K562 (cell line): Measurements from ENCODE around the gene TMEM141. TPM values are rescaled to one million over a fixed set of nuclear protein-coding genes. Genes with fewer than 3 reads are reported as not detected.

Experiments
- DDX20 ChIP-seq: fragments of 450-650 bp; IDR thresholded peaks from 2 replicates; pipeline ENCODE4 v1.6.1; 2016; ENCODE audit warnings: missing genetic modification characterization, low read depth, mild to moderate bottlenecking, missing compliant biosample characterization, moderate library complexity
- EHMT2 ChIP-seq: fragments of 450-650 bp; IDR thresholded peaks from 2 replicates; pipeline ENCODE4 v1.6.1; 2018; ENCODE audit warnings: antibody characterized with exemption
- ERF ChIP-seq: fragments of 450-650 bp; formaldehyde crosslinking; IDR thresholded peaks from 2 replicates; pipeline ENCODE4 v1.4.0; 2020; ENCODE audit warnings: mild to moderate bottlenecking, mixed read lengths
- ESRRB ChIP-seq: fragments of 250-450 bp; sonication (Bioruptor Pico); IDR thresholded peaks from 2 replicates; pipeline ENCODE4 v1.5.0; 2020; ENCODE audit warnings: mild to moderate bottlenecking, moderate library complexity, borderline replicate concordance
- HMG20A ChIP-seq: fragments of 450-650 bp; formaldehyde crosslinking; conservative IDR thresholded peaks from 2 replicates; pipeline ENCODE4 v1.4.0; 2020; ENCODE audit warnings: mild to moderate bottlenecking, mixed read lengths
- MAZ ChIP-seq, 2 experiments: fragments of 450-650 bp in 1 of 2; sonication (generic) in 1 of 2; formaldehyde crosslinking; IDR thresholded peaks in 1 of 2; conservative IDR thresholded peaks in 1 of 2; 2 replicates each; pipeline versions ENCODE4 v1.4.0 to v1.5.0; 2020; ENCODE audit warnings: mild to moderate bottlenecking in 1 of 2, missing genetic modification reagents in 1 of 2
- MECOM ChIP-seq: fragments of 250-450 bp; sonication (Bioruptor Pico); IDR thresholded peaks from 2 replicates; pipeline ENCODE4 v1.8.0; 2022; ENCODE audit warnings: inconsistent platforms
- PTTG1 ChIP-seq: fragments of 450-650 bp; IDR thresholded peaks from 2 replicates; pipeline ENCODE4 v1.6.1; 2016; ENCODE audit warnings: low read depth, mild to moderate bottlenecking, missing genetic modification characterization, missing compliant biosample characterization
- ZBTB34 ChIP-seq: fragments of 250-450 bp; sonication (Bioruptor Pico); IDR thresholded peaks from 2 replicates; pipeline ENCODE4 v1.8.0; 2021; ENCODE audit warnings: mild to moderate bottlenecking, moderate library complexity
- ZNF740 ChIP-seq, 3 experiments: fragments of 200-800 bp in 1 of 3; sonication (Bioruptor generic) in 1 of 3; sonication (generic) in 1 of 3; formaldehyde crosslinking in 1 of 3; IDR thresholded peaks; 2 replicates each; pipeline versions ENCODE4 v1.6.1 to v1.8.0; 2016 to 2022; ENCODE audit warnings: mild to moderate bottlenecking in 2 of 3, missing compliant biosample characterization in 2 of 3, missing genetic modification characterization in 2 of 3, missing genetic modification reagents in 1 of 3
- polyA plus RNA-seq, 8 experiments: library from polyadenylated mRNA; depleted of rRNA in 4 of 8; stranded (reverse) in 5 of 8; unstranded in 3 of 8; fragments of >200 nt; fragmentation: Nextera tagmentation in 2 of 8; fragmentation: Illumina TruSeq in 1 of 8; extraction: Ambion mirVana in 2 of 8; extraction: Trizol in 1 of 8; gene quantifications; 2 replicates each; pipeline versions ENCODE4 v1.2.1 to v1.2.3, GENCODE V29; 2011 to 2014; ENCODE audit warnings: inconsistent platforms in 1 of 8, missing spikeins in 1 of 8
- total RNA-seq, 7 experiments: library from RNA; depleted of rRNA in 6 of 7; stranded (reverse); fragments of >200 nt in 6 of 7; fragmentation: Illumina TruSeq in 2 of 7; extraction: Trizol in 2 of 7; gene quantifications; 2 replicates each; pipeline versions ENCODE4 v1.2.1 to v1.2.3, GENCODE V29; 2011 to 2021; ENCODE audit warnings: low replicate concordance in 1 of 7
- TF ChIP-seq, protein P1 (sequence below): fragments of 450-650 bp; conservative IDR thresholded peaks from 2 replicates; pipeline ENCODE4 v1.6.1; 2016; ENCODE audit warnings: missing genetic modification characterization, low read depth, mild to moderate bottlenecking, control low read depth, missing compliant biosample characterization
- TF ChIP-seq, protein P2 (sequence below): fragments of 250-450 bp; sonication (Bioruptor Pico); IDR thresholded peaks from 2 replicates; pipeline ENCODE4 v1.8.0; 2022; ENCODE audit warnings: moderate library complexity, mild to moderate bottlenecking, inconsistent platforms
- TF ChIP-seq, protein P3 (sequence below), 2 experiments: fragments of 150-350 bp in 1 of 2; IDR thresholded peaks; 2 replicates each; pipeline ENCODE4 v1.6.1; 2012 to 2016; ENCODE audit warnings: low read depth in 2 of 2, low read length in 2 of 2, mild to moderate bottlenecking in 1 of 2, moderate library complexity in 1 of 2

Gene TMEM141
- total and polyA plus RNA-seq, 9 of the 15 experiments (the other 6 are each of a cell fraction or from before 2014, with no cell fraction given): 21.5 to 123 (median 74.8) TPM

- no peak for TF ChIP-seq HMG20A (CRISPR knock-in tag)
- TF ChIP-seq, protein P1, sequence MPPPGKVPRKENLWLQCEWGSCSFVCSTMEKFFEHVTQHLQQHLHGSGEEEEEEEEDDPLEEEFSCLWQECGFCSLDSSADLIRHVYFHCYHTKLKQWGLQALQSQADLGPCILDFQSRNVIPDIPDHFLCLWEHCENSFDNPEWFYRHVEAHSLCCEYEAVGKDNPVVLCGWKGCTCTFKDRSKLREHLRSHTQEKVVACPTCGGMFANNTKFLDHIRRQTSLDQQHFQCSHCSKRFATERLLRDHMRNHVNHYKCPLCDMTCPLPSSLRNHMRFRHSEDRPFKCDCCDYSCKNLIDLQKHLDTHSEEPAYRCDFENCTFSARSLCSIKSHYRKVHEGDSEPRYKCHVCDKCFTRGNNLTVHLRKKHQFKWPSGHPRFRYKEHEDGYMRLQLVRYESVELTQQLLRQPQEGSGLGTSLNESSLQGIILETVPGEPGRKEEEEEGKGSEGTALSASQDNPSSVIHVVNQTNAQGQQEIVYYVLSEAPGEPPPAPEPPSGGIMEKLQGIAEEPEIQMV (tag): peak; percentile 85
- TF ChIP-seq MECOM (CRISPR knock-in tag): peak; percentile 87
- TF ChIP-seq ZBTB34 (CRISPR knock-in tag): peak; percentile 57; the same call in 1 of the 2 replicates
- peak; percentile 86 for TF ChIP-seq DDX20
- TF ChIP-seq EHMT2: no peak
- TF ChIP-seq ERF (CRISPR knock-in tag): 0 out of 2 replicates have a peak, but pooled peaks have one; percentile 24
- TF ChIP-seq ZNF740 (CRISPR knock-in tag; IDR thresholded peaks at IDR 0.05): no peak
- TF ChIP-seq ZNF740 (tag; IDR thresholded peaks at IDR 0.05): peak in 1 of 2 experiments; percentile 94; a peak in 2 of 4 replicates
- peak in 1 of 2 experiments; percentile 79; a peak in 2 of 4 replicates for TF ChIP-seq MAZ (CRISPR knock-in tag; conservative IDR thresholded peaks at IDR 0.05 in 1 of 2, IDR thresholded peaks at IDR 0.05 in 1 of 2)
- TF ChIP-seq ESRRB (CRISPR knock-in tag): no peak
- TF ChIP-seq, protein P2, sequence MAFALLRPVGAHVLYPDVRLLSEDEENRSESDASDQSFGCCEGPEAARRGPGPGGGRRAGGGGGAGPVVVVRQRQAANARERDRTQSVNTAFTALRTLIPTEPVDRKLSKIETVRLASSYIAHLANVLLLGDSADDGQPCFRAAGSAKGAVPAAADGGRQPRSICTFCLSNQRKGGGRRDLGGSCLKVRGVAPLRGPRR (CRISPR knock-in tag): peak; percentile 71; the same call in 1 of the 2 replicates
- TF ChIP-seq, protein P3, sequence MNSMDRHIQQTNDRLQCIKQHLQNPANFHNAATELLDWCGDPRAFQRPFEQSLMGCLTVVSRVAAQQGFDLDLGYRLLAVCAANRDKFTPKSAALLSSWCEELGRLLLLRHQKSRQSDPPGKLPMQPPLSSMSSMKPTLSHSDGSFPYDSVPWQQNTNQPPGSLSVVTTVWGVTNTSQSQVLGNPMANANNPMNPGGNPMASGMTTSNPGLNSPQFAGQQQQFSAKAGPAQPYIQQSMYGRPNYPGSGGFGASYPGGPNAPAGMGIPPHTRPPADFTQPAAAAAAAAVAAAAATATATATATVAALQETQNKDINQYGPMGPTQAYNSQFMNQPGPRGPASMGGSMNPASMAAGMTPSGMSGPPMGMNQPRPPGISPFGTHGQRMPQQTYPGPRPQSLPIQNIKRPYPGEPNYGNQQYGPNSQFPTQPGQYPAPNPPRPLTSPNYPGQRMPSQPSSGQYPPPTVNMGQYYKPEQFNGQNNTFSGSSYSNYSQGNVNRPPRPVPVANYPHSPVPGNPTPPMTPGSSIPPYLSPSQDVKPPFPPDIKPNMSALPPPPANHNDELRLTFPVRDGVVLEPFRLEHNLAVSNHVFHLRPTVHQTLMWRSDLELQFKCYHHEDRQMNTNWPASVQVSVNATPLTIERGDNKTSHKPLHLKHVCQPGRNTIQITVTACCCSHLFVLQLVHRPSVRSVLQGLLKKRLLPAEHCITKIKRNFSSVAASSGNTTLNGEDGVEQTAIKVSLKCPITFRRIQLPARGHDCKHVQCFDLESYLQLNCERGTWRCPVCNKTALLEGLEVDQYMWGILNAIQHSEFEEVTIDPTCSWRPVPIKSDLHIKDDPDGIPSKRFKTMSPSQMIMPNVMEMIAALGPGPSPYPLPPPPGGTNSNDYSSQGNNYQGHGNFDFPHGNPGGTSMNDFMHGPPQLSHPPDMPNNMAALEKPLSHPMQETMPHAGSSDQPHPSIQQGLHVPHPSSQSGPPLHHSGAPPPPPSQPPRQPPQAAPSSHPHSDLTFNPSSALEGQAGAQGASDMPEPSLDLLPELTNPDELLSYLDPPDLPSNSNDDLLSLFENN (IDR thresholded peaks at IDR 0.05; ENCODE audit: low read depth in 2 of 2, low read length in 2 of 2): no peak
- TF ChIP-seq PTTG1 (tag): peak; percentile 92
These were observed 1.6 kb upstream of the TMEM141 start (continued) for GRCh38 chr9:136789523-136789937.
